ENCODE results near the gene PYDC1.
"Not testable (repeated sequence)": the region's sequence is repeated elsewhere in the genome, so short reads cannot be mapped to it uniquely, and the experiment has no call there.

The PYDC1 gene

DNA sequence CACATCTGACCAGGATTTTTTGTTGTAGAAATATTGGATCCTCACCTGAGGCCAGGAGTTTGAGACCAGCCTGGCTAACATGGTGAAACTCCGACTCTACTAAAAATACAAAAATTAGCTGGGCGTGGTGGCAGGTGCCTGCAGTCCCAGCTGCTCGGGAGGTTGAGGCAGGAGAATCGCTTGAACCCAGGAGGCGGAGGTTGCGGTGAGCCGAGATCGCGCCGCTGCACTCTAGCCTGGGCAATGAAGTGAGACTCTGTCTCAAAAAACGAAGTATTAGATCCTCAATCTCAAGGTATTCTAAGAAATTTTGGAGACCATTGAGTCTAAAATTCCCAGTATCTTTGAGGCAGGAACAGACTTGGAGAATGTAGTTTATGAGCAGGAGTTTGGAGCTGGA, 21.1 kb downstream of the PYDC1 start:
- not testable (repeated sequence) for DNase-seq (ENCODE audit: low read depth in 2 of 2)

DNA sequence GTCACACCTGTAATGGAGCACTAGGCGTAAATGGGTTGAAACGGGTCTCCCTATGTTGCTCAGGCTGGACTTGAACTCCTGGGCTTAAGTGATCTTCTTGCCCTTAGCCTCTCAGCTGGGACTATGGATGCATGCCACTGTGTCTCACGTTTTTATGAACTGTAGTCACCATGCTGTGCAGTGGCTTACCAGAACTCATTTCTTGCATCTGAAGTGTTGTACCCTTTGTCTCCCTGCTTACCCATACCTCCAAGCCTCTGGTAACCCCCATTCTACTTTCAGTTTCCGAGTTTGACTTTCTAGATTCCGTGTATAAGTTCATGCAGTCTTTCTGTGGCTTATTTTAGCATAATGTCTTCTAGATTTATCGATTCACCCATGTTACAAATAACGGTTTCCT, 22.0 kb downstream of the PYDC1 start:
- no peak for DNase-seq (ENCODE audit: low read depth in 2 of 2)

DNA sequence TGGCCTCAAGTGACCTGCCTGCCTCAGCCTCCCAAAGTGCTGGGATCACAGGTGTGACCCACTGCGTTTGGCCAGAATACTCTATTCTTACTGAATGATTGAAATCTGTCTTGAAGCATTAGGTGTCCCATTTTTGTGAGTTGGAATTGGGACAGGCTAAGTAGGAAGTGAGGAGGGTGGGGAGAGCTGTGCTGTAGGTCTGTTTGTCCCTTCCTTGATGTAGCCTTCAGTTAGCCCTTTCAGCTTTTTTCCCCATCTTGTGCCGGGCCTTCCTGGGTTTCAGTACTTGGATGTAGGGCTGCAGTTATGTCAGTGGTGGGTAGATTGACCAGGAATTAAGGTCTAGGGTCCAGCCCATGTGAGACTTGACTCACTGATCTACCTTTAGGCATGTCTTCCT, 23.1 kb downstream of the PYDC1 start:
- DNase-seq (ENCODE audit: low read depth in 2 of 2) = no peak

DNA sequence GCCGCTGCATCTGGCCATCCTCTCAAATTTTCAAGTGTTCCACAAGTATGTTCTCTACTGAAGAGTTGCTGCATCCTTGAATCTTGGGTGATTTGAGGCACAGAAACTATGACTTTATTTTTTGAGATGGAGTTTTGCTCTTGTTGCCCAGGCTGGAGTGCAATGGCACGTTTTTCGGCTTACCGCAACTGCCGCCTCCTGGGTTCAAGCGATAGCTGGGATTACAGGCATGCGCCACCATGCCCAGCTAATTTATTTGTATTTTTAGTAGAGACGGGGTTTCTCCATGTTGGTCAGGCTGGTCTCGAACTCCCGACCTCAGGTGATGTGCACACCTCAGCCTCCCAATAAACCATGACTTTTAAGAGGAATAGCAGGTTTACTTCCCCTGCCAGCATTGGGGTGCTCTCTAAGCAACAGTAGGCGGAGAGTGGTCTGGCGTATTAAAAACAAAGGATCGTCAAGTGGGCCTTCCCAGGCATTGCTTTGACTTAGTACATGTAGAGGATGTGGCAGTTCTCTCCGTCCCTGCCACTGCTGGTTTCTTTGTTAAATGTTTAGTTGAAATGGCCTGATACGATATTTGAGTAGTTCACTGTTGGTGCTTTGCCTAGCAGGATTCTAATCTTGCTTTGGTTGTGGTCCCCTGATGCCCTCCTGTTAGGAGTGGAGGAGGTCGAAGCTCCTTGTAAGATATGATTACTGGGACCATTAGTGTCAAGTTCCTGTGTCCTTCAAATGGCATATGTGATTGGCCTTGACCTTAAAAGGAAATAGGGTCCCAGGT, 23.9 kb downstream of the PYDC1 start:
- no peak for DNase-seq (ENCODE audit: low read depth in 2 of 2)

DNA sequence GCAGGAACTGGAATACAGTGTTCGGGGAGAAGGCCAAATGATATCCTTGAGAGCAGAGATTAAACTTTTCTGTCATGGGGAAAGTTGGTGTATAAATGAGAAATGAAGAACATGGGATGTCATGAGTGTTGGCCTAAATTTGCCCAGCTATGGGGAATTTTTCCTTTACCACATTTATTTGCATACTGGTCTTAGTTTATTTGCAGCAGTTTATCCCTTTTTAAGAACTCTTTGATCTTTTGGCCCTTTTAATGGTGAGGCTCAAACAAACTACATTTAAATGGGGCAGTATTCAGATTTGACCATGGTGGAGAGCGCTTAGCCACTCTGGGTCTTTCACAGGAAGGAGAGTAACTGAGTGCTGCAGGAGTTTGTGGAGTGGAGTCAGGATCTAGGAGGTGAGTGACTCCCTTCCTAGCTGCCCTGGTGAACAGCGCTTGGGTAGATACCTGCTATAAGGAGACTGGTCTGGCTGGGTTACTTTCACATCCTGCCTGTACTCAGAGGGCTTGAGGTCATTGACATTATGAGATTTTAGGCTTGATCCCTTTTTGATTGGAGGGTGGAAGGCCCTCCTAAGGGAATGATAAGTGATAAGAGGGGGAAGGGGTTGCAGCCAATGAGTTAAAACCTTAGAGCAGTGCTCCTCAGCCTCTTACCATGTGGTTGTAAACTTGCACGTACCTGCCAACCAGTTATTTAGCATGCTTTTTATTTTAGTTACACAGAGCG, 25.1 kb downstream of the PYDC1 start:
- DNase-seq (ENCODE audit: low read depth in 2 of 2) = no peak

DNA sequence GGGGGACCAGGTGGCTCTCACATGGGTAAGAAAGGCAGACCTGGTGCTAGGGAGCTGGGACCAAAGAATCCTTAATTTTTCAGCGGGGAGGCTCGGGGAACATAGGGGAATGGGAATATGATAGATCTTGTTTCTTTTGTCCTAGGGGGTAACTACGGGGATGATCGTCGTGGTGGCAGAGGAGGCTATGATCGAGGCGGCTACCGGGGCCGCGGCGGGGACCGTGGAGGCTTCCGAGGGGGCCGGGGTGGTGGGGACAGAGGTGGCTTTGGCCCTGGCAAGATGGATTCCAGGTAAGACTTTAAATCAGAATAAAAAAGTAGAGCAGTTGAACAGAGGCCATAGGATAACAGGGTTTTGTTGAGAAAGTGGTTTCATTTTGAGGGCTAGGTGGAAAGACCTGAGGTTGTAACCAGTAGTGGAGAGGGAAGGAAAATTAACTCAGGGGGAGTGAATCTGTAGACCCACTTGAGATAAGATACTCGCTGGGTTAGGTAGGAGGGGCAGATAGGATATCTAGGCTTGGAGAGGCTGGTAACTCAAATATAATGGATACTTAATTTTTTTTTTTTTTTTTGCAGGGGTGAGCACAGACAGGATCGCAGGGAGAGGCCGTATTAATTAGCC, 26.0 kb downstream of the PYDC1 start:
- DNase-seq (ENCODE audit: low read depth in 2 of 2) = no peak

DNA sequence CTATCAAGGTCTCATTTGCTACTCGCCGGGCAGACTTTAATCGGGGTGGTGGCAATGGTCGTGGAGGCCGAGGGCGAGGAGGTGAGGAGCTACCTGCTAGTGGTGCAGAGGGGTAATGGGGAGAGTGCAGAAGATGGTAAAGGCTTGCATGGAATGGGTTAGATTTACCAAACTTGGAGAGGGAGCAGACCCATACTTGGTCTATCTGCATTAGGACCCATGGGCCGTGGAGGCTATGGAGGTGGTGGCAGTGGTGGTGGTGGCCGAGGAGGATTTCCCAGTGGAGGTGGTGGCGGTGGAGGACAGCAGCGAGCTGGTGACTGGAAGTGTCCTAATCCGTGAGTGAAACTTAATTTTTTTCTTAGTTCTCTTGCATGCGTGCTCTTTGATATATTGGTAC, 26.9 kb downstream of the PYDC1 start:
- DNase-seq (ENCODE audit: low read depth in 2 of 2) = no peak

DNA sequence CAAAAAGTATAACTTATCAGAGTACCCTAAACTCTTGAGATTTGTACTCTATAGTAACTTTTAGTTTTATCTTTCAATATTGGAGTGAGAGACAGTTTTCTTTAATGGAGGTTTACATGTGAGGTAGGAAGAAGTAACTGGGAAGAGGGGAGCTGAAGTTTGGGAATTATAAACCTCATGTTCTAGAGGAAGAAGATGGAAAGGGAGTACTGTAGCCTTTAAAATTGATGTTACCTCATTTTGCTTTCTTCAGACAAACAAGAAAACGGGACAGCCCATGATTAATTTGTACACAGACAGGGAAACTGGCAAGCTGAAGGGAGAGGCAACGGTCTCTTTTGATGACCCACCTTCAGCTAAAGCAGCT, 27.5 kb downstream of the PYDC1 start:
- DNase-seq (ENCODE audit: low read depth in 2 of 2) = no peak

DNA sequence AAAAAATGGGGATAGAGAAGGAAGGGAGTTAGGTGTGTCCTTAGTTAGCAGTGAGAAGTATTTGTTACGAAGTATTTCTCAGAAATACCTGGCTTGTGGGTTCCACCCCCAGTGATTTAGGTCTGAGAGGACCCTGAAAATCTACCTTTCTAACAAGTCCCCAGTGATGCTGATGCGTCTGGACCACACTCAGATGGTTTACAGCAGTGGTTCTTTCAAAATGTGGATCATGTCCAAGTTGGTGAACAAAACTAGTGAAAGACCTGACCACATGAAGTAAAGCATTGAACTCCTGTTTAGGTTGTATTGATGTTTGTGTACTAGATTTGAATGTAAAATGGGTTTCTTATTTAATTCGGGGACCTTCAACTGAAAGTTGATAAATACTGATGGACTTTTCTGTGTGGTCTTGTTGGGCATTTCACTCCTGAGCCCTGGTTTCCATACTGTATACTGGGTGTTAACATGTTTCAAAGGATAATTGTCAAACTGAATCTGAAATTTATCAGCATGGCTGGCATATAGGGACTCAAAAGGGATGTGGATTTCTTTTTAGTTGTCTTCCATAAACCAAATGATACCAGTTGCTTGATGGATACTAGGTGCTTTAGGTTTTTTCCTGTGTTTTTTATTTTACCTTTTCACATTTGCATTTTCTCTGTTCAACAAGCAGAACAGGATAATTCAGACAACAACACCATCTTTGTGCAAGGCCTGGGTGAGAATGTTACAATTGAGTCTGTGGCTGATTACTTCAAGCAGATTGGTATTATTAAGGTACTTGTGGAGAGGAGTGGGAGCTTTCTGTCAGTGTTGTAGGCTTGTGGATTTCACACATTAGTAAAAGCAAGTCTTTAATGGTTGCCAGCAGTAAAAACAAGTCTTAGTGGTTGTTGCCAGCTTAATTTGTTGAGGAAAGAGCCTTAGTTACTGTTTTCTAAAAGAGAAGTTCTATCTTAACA, 28.2 kb downstream of the PYDC1 start:
- no peak for DNase-seq (ENCODE audit: low read depth in 2 of 2)

DNA sequence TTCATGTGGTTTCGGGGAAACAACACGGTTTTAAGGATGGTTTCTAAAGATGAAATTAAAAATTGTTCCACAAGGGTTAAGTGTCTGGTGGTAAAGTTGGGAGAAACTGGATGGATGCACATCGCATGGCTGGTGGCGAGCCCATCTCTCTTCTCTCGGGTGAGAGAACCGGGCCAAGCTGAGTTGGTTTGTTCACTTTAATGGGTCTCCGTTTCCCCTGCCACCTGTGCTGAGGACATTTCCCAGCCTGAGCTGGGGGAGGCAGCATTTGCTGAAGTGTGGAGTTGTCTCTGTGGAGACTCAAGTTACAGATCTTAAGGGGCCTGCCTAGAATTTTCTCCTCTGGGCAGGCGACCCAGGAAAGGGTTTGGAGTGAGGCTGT, 29.1 kb downstream of the PYDC1 start:
- no peak for DNase-seq (ENCODE audit: low read depth in 2 of 2)

DNA sequence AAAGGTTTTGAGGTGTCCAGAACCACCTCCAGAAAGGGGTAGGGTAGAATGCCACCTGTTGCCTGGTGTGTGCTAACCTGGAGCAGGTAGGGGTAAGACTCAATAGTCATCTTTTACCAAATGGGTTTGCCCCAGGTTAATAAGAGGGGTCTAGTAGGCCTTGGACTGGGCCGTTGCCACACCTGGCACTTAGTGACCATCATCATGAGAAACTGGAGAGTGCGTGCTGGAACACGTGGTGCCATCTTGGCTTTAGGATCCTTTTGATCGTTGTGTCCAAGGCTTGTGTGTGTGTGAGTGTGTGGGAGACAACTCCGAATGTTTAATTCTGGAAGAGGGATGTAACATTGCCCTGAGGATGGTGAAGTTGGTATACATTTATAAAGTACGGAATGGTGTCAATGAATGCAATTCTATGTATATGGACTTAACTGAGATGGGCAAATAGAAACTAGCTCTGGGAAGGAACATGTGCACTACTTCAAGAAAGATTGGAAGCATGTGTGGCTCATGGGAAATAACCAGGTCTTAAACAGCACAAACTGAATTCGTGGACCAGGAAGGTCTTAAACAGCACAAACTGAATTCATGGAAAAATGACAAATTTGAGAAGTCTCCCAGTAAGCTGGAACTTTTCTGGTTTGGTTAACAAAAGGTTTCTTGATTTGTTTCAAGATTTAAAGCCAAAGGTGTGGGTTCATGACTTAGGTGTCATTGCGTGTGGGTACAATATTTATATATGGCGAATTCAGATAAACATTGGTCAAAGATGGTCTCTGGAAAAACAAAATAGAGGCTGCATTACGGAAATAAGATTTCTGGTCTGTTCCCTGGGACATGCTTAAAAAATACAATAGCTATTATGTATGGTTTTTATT, 29.8 kb downstream of the PYDC1 start:
- no peak for DNase-seq (ENCODE audit: low read depth in 2 of 2)

DNA sequence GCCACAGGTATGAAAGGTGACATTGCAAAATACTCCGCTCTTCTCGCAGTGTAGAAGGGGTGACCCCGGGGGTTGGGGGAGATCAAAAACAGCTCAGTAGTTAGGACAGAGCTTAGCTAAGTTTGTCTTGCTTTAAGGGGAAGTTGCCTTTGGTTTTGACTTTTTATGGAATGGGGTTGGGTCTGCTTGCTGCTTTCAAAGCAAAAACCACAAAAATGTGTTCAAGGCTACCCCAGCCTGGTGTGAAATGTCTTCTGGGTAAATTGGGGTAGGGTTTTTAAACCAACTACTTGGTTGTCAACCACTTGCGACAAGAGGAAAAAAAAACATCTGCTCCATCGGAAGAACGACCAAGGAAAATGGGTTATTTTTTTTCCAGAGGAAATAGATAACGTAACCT, 30.8 kb downstream of the PYDC1 start:
- DNase-seq (ENCODE audit: low read depth in 2 of 2) = no peak

DNA sequence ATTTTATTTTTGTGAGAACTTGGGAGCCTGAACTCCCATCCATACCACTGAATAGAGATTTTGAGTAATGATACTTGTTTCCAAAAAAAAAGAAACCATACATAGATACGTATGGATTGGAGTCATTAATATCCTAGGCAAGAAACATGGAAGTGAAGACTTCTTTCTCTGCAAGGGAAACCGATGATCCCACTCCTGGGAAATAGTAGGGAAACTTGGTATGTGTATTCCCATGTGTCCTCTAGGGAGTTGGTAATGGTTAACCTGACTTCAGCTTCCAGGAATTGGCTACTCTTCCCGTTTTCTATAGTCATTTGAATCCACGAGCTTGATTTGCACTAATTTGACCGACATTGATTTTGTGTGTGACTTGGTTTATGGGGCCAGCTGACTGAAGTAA, 31.6 kb downstream of the PYDC1 start:
- no peak for DNase-seq (ENCODE audit: low read depth in 2 of 2)

DNA sequence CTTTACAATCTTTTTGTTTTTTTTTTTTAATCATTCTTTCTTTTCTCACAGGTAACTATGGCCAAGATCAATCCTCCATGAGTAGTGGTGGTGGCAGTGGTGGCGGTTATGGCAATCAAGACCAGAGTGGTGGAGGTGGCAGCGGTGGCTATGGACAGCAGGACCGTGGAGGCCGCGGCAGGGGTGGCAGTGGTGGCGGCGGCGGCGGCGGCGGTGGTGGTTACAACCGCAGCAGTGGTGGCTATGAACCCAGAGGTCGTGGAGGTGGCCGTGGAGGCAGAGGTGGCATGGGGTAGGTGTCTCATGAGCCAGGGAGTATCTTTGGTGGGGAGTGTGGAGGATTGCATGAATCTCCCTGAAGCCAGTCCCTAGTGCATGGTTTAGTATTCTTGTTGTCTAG, 32.0 kb downstream of the PYDC1 start:
- DNase-seq (ENCODE audit: low read depth in 2 of 2) = no peak

DNA sequence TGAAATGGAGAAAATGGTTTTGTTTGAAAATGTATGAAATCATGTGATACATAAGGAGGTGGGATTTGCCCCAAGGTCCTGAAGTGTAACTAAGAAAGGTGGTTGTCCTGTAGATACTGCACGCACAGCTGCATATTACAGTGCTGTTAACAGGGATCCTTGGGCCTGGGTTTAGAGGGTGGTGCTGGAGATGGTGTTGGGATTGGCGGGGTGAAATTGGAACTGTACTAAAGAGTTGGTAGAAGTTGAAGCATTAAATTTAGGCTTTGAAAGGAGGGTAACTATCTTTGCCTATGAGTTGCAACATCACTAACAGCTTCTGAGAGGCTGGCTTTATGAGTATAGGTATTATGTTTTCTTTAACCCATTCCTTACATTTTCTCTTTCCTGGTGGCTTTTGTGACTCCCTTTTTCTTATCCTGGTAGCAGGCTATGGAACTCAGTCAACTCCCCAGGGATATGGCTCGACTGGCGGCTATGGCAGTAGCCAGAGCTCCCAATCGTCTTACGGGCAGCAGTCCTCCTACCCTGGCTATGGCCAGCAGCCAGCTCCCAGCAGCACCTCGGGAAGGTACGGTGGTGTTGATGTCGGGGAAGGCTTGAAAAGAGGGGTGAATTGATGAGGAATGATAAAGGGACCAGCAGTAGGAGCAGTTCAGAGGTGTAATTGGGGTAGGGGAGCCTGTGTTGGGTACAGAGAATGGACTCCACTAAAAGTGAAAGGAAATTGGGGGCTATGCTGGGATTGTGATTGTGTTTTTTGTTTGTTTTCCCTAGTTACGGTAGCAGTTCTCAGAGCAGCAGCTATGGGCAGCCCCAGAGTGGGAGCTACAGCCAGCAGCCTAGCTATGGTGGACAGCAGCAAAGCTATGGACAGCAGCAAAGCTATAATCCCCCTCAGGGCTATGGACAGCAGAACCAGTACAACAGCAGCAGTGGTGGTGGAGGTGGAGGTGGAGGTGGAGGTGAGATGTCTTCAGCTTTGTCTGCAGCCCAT, 33.2 kb downstream of the PYDC1 start:
- DNase-seq (ENCODE audit: low read depth in 2 of 2) = no peak

DNA sequence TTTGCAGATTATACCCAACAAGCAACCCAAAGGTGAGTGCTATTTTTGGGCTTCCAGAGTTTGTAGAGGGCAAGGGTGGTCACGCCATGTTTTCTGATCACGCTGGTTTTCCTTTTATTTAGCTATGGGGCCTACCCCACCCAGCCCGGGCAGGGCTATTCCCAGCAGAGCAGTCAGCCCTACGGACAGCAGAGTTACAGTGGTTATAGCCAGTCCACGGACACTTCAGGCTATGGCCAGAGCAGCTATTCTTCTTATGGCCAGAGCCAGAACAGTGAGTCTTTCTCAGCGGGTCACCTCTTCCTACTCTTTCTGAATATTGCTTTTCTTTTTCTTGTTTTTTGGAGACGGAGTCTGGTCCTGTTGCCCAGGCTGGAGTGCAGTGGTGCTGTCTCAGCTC, 34.5 kb downstream of the PYDC1 start:
- DNase-seq (ENCODE audit: low read depth in 2 of 2) = no peak

DNA sequence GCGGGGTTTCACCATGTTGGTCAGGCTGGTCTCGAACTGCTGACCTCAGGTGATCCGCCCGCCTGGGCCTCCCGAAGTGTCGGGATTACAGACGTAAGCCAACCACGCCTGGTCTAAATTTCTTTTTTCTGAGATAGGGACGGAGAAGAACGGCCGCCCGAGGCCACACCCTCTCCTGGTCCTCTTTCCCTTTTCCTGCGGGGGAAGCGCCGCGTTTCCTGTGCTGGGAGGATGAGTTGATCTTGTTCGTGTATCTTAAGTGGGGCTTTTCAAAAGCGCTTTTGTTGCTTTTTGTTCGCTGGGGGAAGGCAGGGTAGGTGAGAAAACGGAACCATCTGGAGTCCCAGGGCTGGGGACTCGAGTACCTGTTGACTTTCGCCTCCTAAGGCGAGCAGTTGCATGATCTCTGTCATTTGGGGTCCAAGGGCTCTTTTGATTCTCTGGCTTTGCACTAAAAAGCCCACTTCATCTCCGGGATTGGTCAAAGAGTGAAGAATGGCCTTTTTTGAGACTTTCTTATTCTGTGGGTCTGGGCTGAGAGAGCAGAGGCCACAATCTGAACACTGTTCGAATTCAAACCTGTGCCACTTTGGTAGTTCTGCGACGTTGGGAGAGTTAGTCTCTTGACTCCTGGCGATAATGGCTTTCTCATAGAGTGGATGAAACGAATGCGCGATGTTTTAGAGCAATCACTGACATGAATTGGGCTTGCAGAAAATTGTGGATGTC, 35.7 kb downstream of the PYDC1 start:
- DNase-seq (ENCODE audit: low read depth in 2 of 2) = peak in 1 of 2 experiments; percentile 46

DNA sequence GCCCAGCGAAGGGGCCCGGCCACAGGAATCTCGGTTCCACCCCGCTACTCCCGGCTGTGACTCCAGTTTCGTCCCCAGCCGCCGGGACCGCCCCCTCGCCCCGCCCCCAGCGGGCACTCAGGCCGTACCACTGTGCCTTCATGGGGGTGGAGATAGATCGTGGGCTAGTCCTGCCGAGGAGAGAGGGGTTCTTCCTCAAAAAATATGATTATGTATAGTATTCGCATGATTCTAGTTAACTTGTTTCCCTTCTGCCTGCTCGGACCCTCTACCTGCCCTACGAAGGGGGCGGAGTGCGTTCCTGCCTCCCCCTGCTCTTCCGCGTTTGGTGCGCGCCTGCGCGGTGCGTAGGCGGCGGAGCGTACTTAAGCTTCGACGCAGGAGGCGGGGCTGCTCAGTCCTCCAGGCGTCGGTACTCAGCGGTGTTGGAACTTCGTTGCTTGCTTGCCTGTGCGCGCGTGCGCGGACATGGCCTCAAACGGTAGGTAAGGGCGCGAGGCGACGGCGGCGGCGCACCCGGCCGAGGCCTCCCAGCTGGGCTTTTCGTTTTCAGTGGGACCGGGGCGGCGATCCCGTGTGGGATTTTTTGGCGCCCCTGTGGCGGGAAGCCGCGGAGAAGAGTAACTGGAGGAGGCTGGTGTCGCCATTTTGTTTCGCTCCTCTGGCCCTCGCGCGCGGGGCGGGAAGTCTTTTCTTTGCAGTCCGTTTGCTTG, 37.0 kb downstream of the PYDC1 start, which contains the start of gene FUS:
TSS of gene FUS (plus strand) at position 393 of the 713 bp plus-strand sequence. CDS start at position 469, 76 bp downstream.
- peak; percentile 85 to 86 for DNase-seq (ENCODE audit: low read depth in 2 of 2)

All from stimulated activated CD4-positive, alpha-beta T cell treated with anti-CD3 and anti-CD28 coated beads, Interleukin-12 subunit alpha, Interleukin-12 subunit beta, amount 100 ng/mL, for 24 hours (primary cell).